Measurements from ENCODE around the gene CLIP3. TPM values are rescaled to one million over a fixed set of nuclear protein-coding genes. Genes with fewer than 3 reads are reported as not detected.

The CLIP3 gene, protein sequence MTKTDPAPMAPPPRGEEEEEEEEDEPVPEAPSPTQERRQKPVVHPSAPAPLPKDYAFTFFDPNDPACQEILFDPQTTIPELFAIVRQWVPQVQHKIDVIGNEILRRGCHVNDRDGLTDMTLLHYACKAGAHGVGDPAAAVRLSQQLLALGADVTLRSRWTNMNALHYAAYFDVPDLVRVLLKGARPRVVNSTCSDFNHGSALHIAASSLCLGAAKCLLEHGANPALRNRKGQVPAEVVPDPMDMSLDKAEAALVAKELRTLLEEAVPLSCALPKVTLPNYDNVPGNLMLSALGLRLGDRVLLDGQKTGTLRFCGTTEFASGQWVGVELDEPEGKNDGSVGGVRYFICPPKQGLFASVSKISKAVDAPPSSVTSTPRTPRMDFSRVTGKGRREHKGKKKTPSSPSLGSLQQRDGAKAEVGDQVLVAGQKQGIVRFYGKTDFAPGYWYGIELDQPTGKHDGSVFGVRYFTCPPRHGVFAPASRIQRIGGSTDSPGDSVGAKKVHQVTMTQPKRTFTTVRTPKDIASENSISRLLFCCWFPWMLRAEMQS
- 1.1 and 1.4 TPM in 2 replicates for polyA plus RNA-seq (2011; rRNA removed)
- 0.62 and 0.67 TPM in 2 replicates for polyA plus RNA-seq (2012; cell fraction: cytosol; rRNA removed)
- polyA plus RNA-seq (2012; cell fraction: nucleus; rRNA removed): 7.1 and 8.6 TPM in 2 replicates
- 1.3 to 1.9 TPM (median 1.5 TPM) in 3 replicates for polyA plus RNA-seq (2017; fragmentation: RNase III; extraction: RNeasy Plus Mini Kit Qiagen cat#74134 plus additional on column Dnase treatment)
- 0.58 and 0.88 TPM in 2 replicates for polyA minus RNA-seq (2011; rRNA and poly(A)+ RNA removed)

GRCh38 chr19:36032251-36033104, at the start of gene CLIP3:
Gene CLIP3, minus strand, starts transcription at chr19:36032873. Its CDS starts 516 bp downstream, at chr19:36032357.
- 87% methylated on average over 45 of the region's 51 CpGs for WGBS (ENCODE audit: missing lambda C conversion rate)
- no peak for ATAC-seq
- H3K9me3 ChIP-seq: no peaks in the 10 kb centered on the region
- no peak for FAIRE-seq
- H3K4me2 ChIP-seq: no peak within 1 kb of the TSS
- H3K27ac ChIP-seq: no peak within 1 kb of the TSS
- H3K4me3 ChIP-seq: no peak within 1 kb of the TSS
- ChIA-PET CTCF (no interaction called here), POLR2A (no interaction called here)
- H3K4me1 ChIP-seq: no peaks in the 10 kb centered on the region
- no peak for DNase-seq (ENCODE audit: low read depth in 1 of 2, low spot score in 1 of 2)
- no peak for TF ChIP-seq ZC3H11A (IDR thresholded peaks at IDR 0.05)
- no peak for TF ChIP-seq HMGXB4 (CRISPR knock-in tag; IDR thresholded peaks at IDR 0.05; ENCODE audit: borderline replicate concordance)
- TF ChIP-seq, protein P1, sequence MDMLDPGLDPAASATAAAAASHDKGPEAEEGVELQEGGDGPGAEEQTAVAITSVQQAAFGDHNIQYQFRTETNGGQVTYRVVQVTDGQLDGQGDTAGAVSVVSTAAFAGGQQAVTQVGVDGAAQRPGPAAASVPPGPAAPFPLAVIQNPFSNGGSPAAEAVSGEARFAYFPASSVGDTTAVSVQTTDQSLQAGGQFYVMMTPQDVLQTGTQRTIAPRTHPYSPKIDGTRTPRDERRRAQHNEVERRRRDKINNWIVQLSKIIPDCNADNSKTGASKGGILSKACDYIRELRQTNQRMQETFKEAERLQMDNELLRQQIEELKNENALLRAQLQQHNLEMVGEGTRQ (IDR thresholded peaks at IDR 0.05): no peak
- TF ChIP-seq GATA3 (IDR thresholded peaks at IDR 0.05; ENCODE audit: borderline replicate concordance): no peak
- no peak for TF ChIP-seq MAZ (IDR thresholded peaks at IDR 0.05; ENCODE audit: borderline replicate concordance, low read depth, low read length)
- TF ChIP-seq KDM5A (IDR thresholded peaks at IDR 0.05): no peak

DNA sequence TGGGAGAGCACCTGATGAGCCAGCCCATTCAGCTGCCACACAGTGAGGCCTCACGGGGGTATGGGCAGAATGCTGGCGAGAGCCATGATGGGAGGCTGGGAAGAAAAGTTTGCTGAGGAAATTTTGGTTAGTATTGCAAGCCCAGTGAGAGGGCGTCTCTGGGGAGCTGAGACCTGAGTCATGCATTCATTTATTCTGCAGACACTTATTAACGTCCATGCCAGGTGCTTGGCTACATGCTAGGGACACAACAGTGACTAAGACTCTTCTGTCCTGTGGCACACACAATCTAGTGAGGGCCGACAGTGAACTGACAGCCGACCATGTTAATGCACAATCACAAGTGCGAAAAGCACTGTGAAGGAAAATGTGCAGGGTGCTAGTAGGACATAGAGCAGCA, 49.2 kb upstream of the CLIP3 start:
- no peak overlapping the region for H3K4me2 ChIP-seq
- CTCF ChIA-PET: interaction anchor here (0.5 to 2.3 kb wide), 6 partner anchors 8 to 481 kb away, joined by 3 to 8 read pairs (median 4); no protein-coding TSS in a partner anchor
- TF ChIP-seq PHF8 (IDR thresholded peaks at IDR 0.05; ENCODE audit: borderline replicate concordance, low read depth) (no peak), RARB (CRISPR knock-in tag; IDR thresholded peaks at IDR 0.05) (no peak), CBX8 (IDR thresholded peaks at IDR 0.05) (no peak), CEBPB (IDR thresholded peaks at IDR 0.05) (no peak), HES2 (IDR thresholded peaks at IDR 0.05) (no peak), KDM5A (IDR thresholded peaks at IDR 0.05) (no peak), RAD21 (conservative IDR thresholded peaks at IDR 0.05 in 1 of 2, IDR thresholded peaks at IDR 0.05 in 1 of 2) (no peak), HOXA7 (CRISPR knock-in tag; IDR thresholded peaks at IDR 0.05) (no peak), FOSL2 (IDR thresholded peaks at IDR 0.05) (no peak), FOSL2 (CRISPR knock-in tag; IDR thresholded peaks at IDR 0.05) (no peak), RCOR1 (IDR thresholded peaks at IDR 0.05; ENCODE audit: low read depth, low read length) (no peak), POLR2A (IDR thresholded peaks at IDR 0.05; ENCODE audit: low read length) (no peak), E2F6 (IDR thresholded peaks at IDR 0.05; ENCODE audit: borderline replicate concordance, low read depth) (no peak), HOXB13 (CRISPR knock-in tag; IDR thresholded peaks at IDR 0.05; ENCODE audit: low read depth) (no peak)
- WGBS (ENCODE audit: missing lambda C conversion rate): 83% methylated on average over 7 of the region's 7 CpGs
- POLR2A ChIA-PET: interaction anchor here (0.7 kb wide), 1 partner anchor 33 kb away, joined by 3 read pairs; the partner anchor contains the start of gene POLR2I
- H3K9me3 ChIP-seq: no peaks in the 10 kb centered on the region
- H3K4me3 ChIP-seq: no peak overlapping the region
- no peak for FAIRE-seq
- DNase-seq (ENCODE audit: low read depth in 1 of 2, low spot score in 1 of 2): no peak
- no peak for ATAC-seq
- H3K4me1 ChIP-seq: 0 out of 3 replicates have a peak, but pooled peaks cover 5% of the 10 kb centered on the region
- no peak overlapping the region for H3K27ac ChIP-seq
